SU-DHL-6 (cell line): Measurements from ENCODE around the gene GLOD4.

Experiments used
- CTCF ChIP-seq: fragments of 200-600 bp; sonication (generic); IDR thresholded peaks from one replicate; pipeline ENCODE4 v1.5.1; 2017; ENCODE audit warnings: antibody characterized with exemption, mild to moderate bottlenecking, low read length, moderate library complexity; ENCODE audit not compliant: insufficient read depth, poor library complexity, severe bottlenecking
- EZH2phosphoT487 ChIP-seq: fragments of 200-600 bp; sonication (generic), shearing (Covaris generic); conservative IDR thresholded peaks from 2 replicates; pipeline ENCODE4 v1.6.1; 2018; ENCODE audit warnings: mild to moderate bottlenecking, antibody characterized with exemption, low read length, moderate library complexity, mixed read lengths

- no peak for TF ChIP-seq CTCF
- TF ChIP-seq EZH2phosphoT487: no peak
Measured at GRCh38 chr17:824378-824777, 42.3 kb upstream of the GLOD4 start.
